OCI-LY7 (cell line): ENCODE data around the gene FLNB. TPM values are rescaled to one million over a fixed set of nuclear protein-coding genes. Genes with fewer than 3 reads are reported as not detected.

Experiments
- BruUV-seq: library from RNA; stranded (reverse); fragments of 400-500 nt; replicated peaks from 2 replicates; lab custom pipeline; 2021; lab: Mats Ljungman, UMichigan
- CTCF ChIA-PET: fragments of 300-600 bp; sonication (Branson Sonifier 250); formaldehyde crosslinking; loops from one replicate; lab custom pipeline; 2022; ENCODE audit warnings: antibody characterized with exemption; ENCODE audit not compliant: unreplicated experiment; lab: Charles Lee
- POLR2A ChIA-PET: fragments of 300-600 bp; sonication (Branson Sonifier 250); formaldehyde crosslinking; loops from one replicate; lab custom pipeline; 2022; ENCODE audit warnings: antibody characterized with exemption; lab: Charles Lee
- DNase-seq: peaks from one replicate; pipeline ENCODE4 v3.0.0-alpha.2; 2015; ENCODE audit warnings: low spot score
- H2AFZ ChIP-seq: fragments of 200-600 bp; sonication (generic), shearing (Covaris generic); 2 replicates; pipeline ENCODE4 v1.6.1; 2014; ENCODE audit warnings: mild to moderate bottlenecking, antibody characterized with exemption, low read length, moderate library complexity
- H3K27ac ChIP-seq: fragments of 200-600 bp; sonication (generic); 2 replicates; pipeline ENCODE4 v1.5.1; 2014; ENCODE audit warnings: mixed run types, low read depth, mild to moderate bottlenecking, moderate library complexity, low read length, inconsistent platforms; ENCODE audit not compliant: poor library complexity, severe bottlenecking
- H3K36me3 ChIP-seq: fragments of 200-600 bp; sonication (generic); 2 replicates; pipeline ENCODE4 v1.6.1; 2014; ENCODE audit warnings: mild to moderate bottlenecking, antibody characterized with exemption, low read length, moderate library complexity, mixed read lengths; ENCODE audit not compliant: insufficient read depth
- H3K4me1 ChIP-seq: fragments of 200-600 bp; sonication (generic); 2 replicates; pipeline ENCODE4 v1.5.1; 2014; ENCODE audit warnings: mild to moderate bottlenecking, low read length; ENCODE audit not compliant: insufficient read depth, poor library complexity, severe bottlenecking
- H3K4me2 ChIP-seq: fragments of 200-600 bp; sonication (generic); 2 replicates; pipeline ENCODE4 v1.6.1; 2014; ENCODE audit warnings: mild to moderate bottlenecking, low read length
- H3K4me3 ChIP-seq: fragments of 200-600 bp; sonication (generic); 2 replicates; pipeline ENCODE4 v1.5.1; 2014; ENCODE audit warnings: mild to moderate bottlenecking, low read depth, low read length; ENCODE audit not compliant: poor library complexity, severe bottlenecking
- H3K79me2 ChIP-seq: fragments of 200-600 bp; sonication (generic); 2 replicates; pipeline ENCODE4 v1.6.1; 2016; ENCODE audit warnings: low read depth, mild to moderate bottlenecking, low read length, moderate library complexity, mixed read lengths; ENCODE audit not compliant: insufficient read depth
- H3K9me2 ChIP-seq: fragments of 200-600 bp; sonication (generic); 2 replicates; pipeline ENCODE4 v1.6.1; 2016; ENCODE audit warnings: mild to moderate bottlenecking, low read length, mixed read lengths; ENCODE audit not compliant: insufficient read depth
- H3K9me3 ChIP-seq: fragments of 200-600 bp; sonication (generic); 2 replicates; pipeline ENCODE4 v1.6.1; 2014; ENCODE audit warnings: mild to moderate bottlenecking, mixed run types, low read length, mixed read lengths
- H4K20me1 ChIP-seq: fragments of 200-600 bp; sonication (generic); 2 replicates; pipeline ENCODE4 v1.6.1; 2014; ENCODE audit warnings: mild to moderate bottlenecking, antibody characterized with exemption, low read length, moderate library complexity, mixed read lengths; ENCODE audit not compliant: insufficient read depth
- CTCF ChIP-seq: fragments of 200-600 bp; sonication (generic); conservative IDR thresholded peaks from 2 replicates; pipeline ENCODE4 v1.5.1; 2014; ENCODE audit warnings: mild to moderate bottlenecking, antibody characterized with exemption, low read length, moderate library complexity, mixed read lengths
- EZH2phosphoT487 ChIP-seq: fragments of 200-600 bp; sonication (generic); IDR thresholded peaks from 2 replicates; pipeline ENCODE4 v1.6.1; 2018; ENCODE audit warnings: low read depth, borderline replicate concordance, mild to moderate bottlenecking, mixed run types, antibody characterized with exemption, low read length, moderate library complexity, mixed read lengths
- intact Hi-C: fragments of 100-400 bp; cut with micrococcal nuclease; formaldehyde crosslinking; loops from one replicate; pipeline ENCODE4 v1.10.0; 2022; ENCODE audit not compliant: unreplicated experiment
- total RNA-seq, 2 experiments: library from RNA; depleted of rRNA in 1 of 2; stranded (reverse); fragments of >200 nt in 1 of 2; shearing (Covaris generic) in 1 of 2; gene quantifications; 2 replicates each; pipeline ENCODE4 v1.2.3, GENCODE V29; 2014 to 2022

FLNB gene
- total RNA-seq, 2 experiments from 2014 or later: 29.9 to 39.1 TPM

GRCh38 chr3:58000306-58001085 is 7.7 kb upstream of the FLNB start:
- H3K27ac ChIP-seq: no peak overlapping the region
- TF ChIP-seq CTCF (no peak), EZH2phosphoT487 (no peak)
- H3K9me3 ChIP-seq: no peaks in the 10 kb centered on the region
- POLR2A ChIA-PET: interaction anchor here (0.6 kb wide), 1 partner anchor 123 kb away, joined by 6 read pairs; no protein-coding TSS in a partner anchor
- no peaks in the 10 kb centered on the region for H3K9me2 ChIP-seq
- no peaks in the 10 kb centered on the region for H4K20me1 ChIP-seq
- no TSS peak for BruUV-seq
- H3K36me3 ChIP-seq: no peaks in the 10 kb centered on the region
- no peak overlapping the region for H3K4me2 ChIP-seq
- no peak overlapping the region for H2AFZ ChIP-seq
- H3K4me1 ChIP-seq: peaks cover 12% of the 10 kb centered on the region
- intact Hi-C loops: no loop called here
- no peaks in the 10 kb centered on the region for H3K79me2 ChIP-seq
- no peak for DNase-seq
- H3K4me3 ChIP-seq: no peak overlapping the region
- CTCF ChIA-PET: no interaction called here

- POLR2A ChIA-PET: interaction anchor here (0.5 kb wide), 1 partner anchor 19 kb away, joined by 3 read pairs; no protein-coding TSS in a partner anchor
- DNase-seq: no peak
- no peak overlapping the region for H3K27ac ChIP-seq
- H4K20me1 ChIP-seq: no peaks in the 10 kb centered on the region
- H3K9me3 ChIP-seq: no peaks in the 10 kb centered on the region
- no peak overlapping the region for H2AFZ ChIP-seq
- no peak overlapping the region for H3K4me3 ChIP-seq
- no peaks in the 10 kb centered on the region for H3K79me2 ChIP-seq
- TF ChIP-seq EZH2phosphoT487 (no peak), CTCF (no peak)
- CTCF ChIA-PET: no interaction called here
- H3K4me2 ChIP-seq: no peak overlapping the region
- BruUV-seq: no TSS peak
- H3K36me3 ChIP-seq: no peaks in the 10 kb centered on the region
- no peaks in the 10 kb centered on the region for H3K9me2 ChIP-seq
- H3K4me1 ChIP-seq: peaks cover 12% of the 10 kb centered on the region
- intact Hi-C loops: no loop called here
Measured at GRCh38 chr3:58001086-58001467, 7.1 kb upstream of the FLNB start.

GRCh38 chr3:58001979-58002378 is 6.2 kb upstream of the FLNB start:
- Histone ChIP-seq H3K4me1 (peaks cover 12% of the 10 kb centered on the region), H3K4me2 (no peak overlapping the region), H3K4me3 (no peak overlapping the region), H3K27ac (no peak overlapping the region), H4K20me1 (no peaks in the 10 kb centered on the region), H3K9me3 (no peaks in the 10 kb centered on the region), H3K79me2 (no peaks in the 10 kb centered on the region), H3K36me3 (no peaks in the 10 kb centered on the region), H2AFZ (no peak overlapping the region), H3K9me2 (no peaks in the 10 kb centered on the region)
- ChIA-PET POLR2A (interaction anchor here (0.5 kb wide), 2 partner anchors 18 to 20 kb away, joined by 3 to 5 read pairs; no protein-coding TSS in a partner anchor), CTCF (no interaction called here)
- intact Hi-C loops: no loop called here
- TF ChIP-seq EZH2phosphoT487 (no peak), CTCF (no peak)
- no peak for DNase-seq
- no TSS peak for BruUV-seq
